DOHH2 (cell line): ENCODE results near the gene LOXL4.

Source experiments
- CTCF ChIP-seq: fragments of 200-600 bp; sonication (generic); IDR thresholded peaks from one replicate; pipeline ENCODE4 v1.5.1; 2014; ENCODE audit warnings: antibody characterized with exemption, mild to moderate bottlenecking, low read depth, low read length; ENCODE audit not compliant: poor library complexity, severe bottlenecking
- EZH2phosphoT487 ChIP-seq: fragments of 200-600 bp; sonication (generic); IDR thresholded peaks from 2 replicates; pipeline ENCODE4 v1.6.1; 2017; ENCODE audit warnings: borderline replicate concordance, mild to moderate bottlenecking, antibody characterized with exemption, low read length, moderate library complexity, mixed read lengths

- TF ChIP-seq CTCF = no peak
- TF ChIP-seq EZH2phosphoT487 = no peak
Measured at GRCh38 chr10:98248018-98248417, 20.0 kb downstream of the LOXL4 start.
